ENCODE data around the gene DRC1. TPM values are rescaled to one million over a fixed set of nuclear protein-coding genes. Genes with fewer than 3 reads are reported as not detected.

The DRC1 gene
- total RNA-seq, 1 donor from 2014 or later = 2.3 TPM

DNA sequence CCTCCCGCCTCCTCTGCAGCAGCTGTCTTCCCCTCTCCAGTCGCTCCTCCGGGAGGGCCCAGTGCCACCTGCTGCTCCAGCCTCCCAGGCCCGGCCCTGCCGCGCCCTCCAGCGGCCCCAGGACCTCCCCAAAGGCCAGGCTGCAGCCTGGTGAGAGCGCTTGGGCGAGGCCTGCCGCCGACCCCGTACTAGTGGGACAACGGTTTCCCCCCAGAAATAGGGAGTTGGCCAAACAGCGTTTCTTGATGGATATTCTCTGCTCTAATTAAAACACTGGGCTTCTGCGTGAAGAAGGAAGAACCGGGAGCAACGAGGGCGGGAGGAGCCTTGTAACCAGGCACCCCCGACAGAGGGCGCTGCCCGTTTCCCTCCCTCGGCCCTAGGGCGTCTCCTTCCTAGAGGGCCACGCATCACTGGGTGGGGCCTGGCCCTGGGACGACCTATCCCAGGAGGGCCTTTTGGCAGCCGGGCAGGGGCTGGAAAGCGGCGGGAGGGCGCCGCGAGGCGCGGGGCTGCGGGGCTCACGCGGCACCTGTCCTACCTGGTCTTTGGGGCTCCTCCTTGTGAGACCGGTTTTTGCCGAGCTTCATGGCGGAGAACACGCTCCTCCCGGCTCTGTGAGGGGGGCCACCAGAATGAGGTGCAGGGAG is 101.6 kb downstream of the DRC1 start:
- Mint-ChIP-seq H3K27me3 (ENCODE audit: unreplicated experiment) (peaks cover 9% of the 10 kb centered on the region), H3K4me3 (ENCODE audit: unreplicated experiment) (peak overlapping the region; percentile 75), H3K9me3 (ENCODE audit: unreplicated experiment) (peaks cover 2% of the 10 kb centered on the region), H3K4me1 (ENCODE audit: low read depth, unreplicated experiment) (peaks cover 3% of the 10 kb centered on the region), H3K27ac (ENCODE audit: unreplicated experiment) (peak overlapping the region; percentile 38), H3K36me3 (ENCODE audit: unreplicated experiment) (no peaks in the 10 kb centered on the region)
- TF ChIP-seq, protein P1, sequence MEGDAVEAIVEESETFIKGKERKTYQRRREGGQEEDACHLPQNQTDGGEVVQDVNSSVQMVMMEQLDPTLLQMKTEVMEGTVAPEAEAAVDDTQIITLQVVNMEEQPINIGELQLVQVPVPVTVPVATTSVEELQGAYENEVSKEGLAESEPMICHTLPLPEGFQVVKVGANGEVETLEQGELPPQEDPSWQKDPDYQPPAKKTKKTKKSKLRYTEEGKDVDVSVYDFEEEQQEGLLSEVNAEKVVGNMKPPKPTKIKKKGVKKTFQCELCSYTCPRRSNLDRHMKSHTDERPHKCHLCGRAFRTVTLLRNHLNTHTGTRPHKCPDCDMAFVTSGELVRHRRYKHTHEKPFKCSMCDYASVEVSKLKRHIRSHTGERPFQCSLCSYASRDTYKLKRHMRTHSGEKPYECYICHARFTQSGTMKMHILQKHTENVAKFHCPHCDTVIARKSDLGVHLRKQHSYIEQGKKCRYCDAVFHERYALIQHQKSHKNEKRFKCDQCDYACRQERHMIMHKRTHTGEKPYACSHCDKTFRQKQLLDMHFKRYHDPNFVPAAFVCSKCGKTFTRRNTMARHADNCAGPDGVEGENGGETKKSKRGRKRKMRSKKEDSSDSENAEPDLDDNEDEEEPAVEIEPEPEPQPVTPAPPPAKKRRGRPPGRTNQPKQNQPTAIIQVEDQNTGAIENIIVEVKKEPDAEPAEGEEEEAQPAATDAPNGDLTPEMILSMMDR (IDR thresholded peaks at IDR 0.05; ENCODE audit: partially characterized antibody, unreplicated experiment) = peak; percentile 91
- DNase-seq = peak; percentile 80

DNA sequence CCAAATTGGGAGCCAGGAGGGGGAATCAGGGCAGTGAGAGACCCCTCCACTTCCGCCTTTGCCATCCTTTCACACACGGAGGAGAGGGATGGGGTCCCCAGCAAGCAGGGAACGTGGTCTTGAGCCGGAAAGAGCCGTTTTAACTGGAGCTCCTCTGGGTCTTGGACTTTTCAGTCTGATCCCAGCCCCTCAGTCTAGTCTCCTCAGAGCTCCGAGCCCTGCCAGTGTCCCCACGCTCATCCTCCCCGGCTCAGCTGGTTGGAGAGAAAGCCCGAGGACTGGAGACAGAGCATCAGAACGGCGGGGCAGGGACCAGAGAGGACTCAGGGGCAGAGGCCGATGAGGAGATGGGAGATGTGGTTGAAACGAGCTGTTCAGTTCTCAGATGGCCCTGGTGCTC is 102.3 kb downstream of the DRC1 start:
- Mint-ChIP-seq H3K4me1 (ENCODE audit: low read depth, unreplicated experiment) (no peaks in the 10 kb centered on the region), H3K27ac (ENCODE audit: unreplicated experiment) (no peak overlapping the region), H3K36me3 (ENCODE audit: unreplicated experiment) (no peaks in the 10 kb centered on the region), H3K9me3 (ENCODE audit: unreplicated experiment) (peaks cover 2% of the 10 kb centered on the region), H3K27me3 (ENCODE audit: unreplicated experiment) (peaks cover 9% of the 10 kb centered on the region), H3K4me3 (ENCODE audit: unreplicated experiment) (peak overlapping the region; percentile 25)
- TF ChIP-seq, protein P1 (IDR thresholded peaks at IDR 0.05; ENCODE audit: partially characterized antibody, unreplicated experiment) = no peak
- no peak for DNase-seq

DNA sequence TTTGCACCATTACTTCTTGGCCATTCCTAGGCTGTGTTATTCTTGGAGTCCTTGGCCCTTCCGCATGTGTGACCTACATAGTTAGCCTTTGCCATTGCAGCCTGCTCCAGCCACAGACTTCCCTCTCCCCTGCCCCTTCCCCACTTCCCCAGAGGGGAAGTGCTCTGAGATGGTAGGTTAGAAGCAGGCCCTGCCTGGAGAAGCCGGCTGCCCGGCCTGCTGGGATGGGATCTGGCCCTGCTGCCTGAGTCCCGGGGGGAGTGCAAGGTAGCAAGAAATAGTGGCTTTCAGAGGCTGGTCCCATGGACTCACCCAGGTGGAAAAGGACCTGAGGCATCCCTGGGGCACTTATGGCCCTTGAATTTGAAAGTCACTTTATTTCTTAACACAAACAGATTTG is 104.6 kb downstream of the DRC1 start:
- DNase-seq = no peak
- no peaks in the 10 kb centered on the region for H3K36me3 Mint-ChIP-seq (ENCODE audit: unreplicated experiment)
- H3K9me3 Mint-ChIP-seq (ENCODE audit: unreplicated experiment) = no peaks in the 10 kb centered on the region
- TF ChIP-seq, protein P1 (IDR thresholded peaks at IDR 0.05; ENCODE audit: partially characterized antibody, unreplicated experiment) = no peak
- H3K4me1 Mint-ChIP-seq (ENCODE audit: low read depth, unreplicated experiment) = no peaks in the 10 kb centered on the region
- no peak overlapping the region for H3K27ac Mint-ChIP-seq (ENCODE audit: unreplicated experiment)
- H3K27me3 Mint-ChIP-seq (ENCODE audit: unreplicated experiment) = peaks cover 8% of the 10 kb centered on the region
- no peak overlapping the region for H3K4me3 Mint-ChIP-seq (ENCODE audit: unreplicated experiment)

Other genes starting within 250 kb of the DRC1 start
- gene GAREM2, start 228.8 kb upstream of the DRC1 start, total RNA-seq (ENCODE audit: unreplicated experiment) = 49.3 TPM
- 89.8 TPM for gene HADHA, start 157.3 kb upstream of the DRC1 start, total RNA-seq (ENCODE audit: unreplicated experiment)
- 30.5 TPM for gene HADHB, start 157.0 kb upstream of the DRC1 start, total RNA-seq (ENCODE audit: unreplicated experiment)
- 61.2 TPM for gene SELENOI, start 55.8 kb upstream of the DRC1 start, total RNA-seq (ENCODE audit: unreplicated experiment)
- 0.54 TPM for gene ADGRF3, start 55.1 kb upstream of the DRC1 start, total RNA-seq (ENCODE audit: unreplicated experiment)
- gene OTOF, start 76.2 kb downstream of the DRC1 start, total RNA-seq (ENCODE audit: unreplicated experiment) = 0.47 TPM
- not detected for gene CIB4, start 239.4 kb downstream of the DRC1 start, total RNA-seq (ENCODE audit: unreplicated experiment)